Suprapubic skin (tissue), 4 donors: ENCODE measurements around the gene PRX.

Experiments
- CTCF ChIP-seq, 2 donors: fragments of 200-600 bp in 1 of 2; fragments of 450-650 bp in 1 of 2; sonication (generic) in 1 of 2; IDR thresholded peaks; one replicate each; pipeline ENCODE4 v1.5.1; 2016 to 2019; ENCODE audit warnings: antibody characterized with exemption in 2 of 2, mild to moderate bottlenecking in 1 of 2, moderate library complexity in 1 of 2
- EP300 ChIP-seq: sonication (generic); formaldehyde crosslinking; IDR thresholded peaks from one replicate; pipeline ENCODE4 v1.6.1; 2017; ENCODE audit warnings: antibody characterized with exemption
- POLR2AphosphoS5 ChIP-seq, 3 donors: sonication (generic); formaldehyde crosslinking; IDR thresholded peaks; one replicate each; pipeline ENCODE4 v1.6.1; 2017; ENCODE audit warnings: antibody characterized with exemption in 3 of 3

GRCh38 chr19:40423938-40424337 lies 10.8 kb upstream of the PRX start:
- TF ChIP-seq EP300 (no peak), CTCF (IDR thresholded peaks at IDR 0.05) (no peak), POLR2AphosphoS5 (IDR thresholded peaks at IDR 0.05) (no peak)
